K562 (cell line): ENCODE results near the gene DTX4. TPM values are rescaled to one million over a fixed set of nuclear protein-coding genes. Genes with fewer than 3 reads are reported as not detected.

Experiments
- EZH2 ChIP-seq: IDR thresholded peaks from 2 replicates; pipeline ENCODE4 v1.6.1; 2012; ENCODE audit warnings: low read depth, mild to moderate bottlenecking, inconsistent platforms, low read length, borderline replicate concordance
- L3MBTL2 ChIP-seq: fragments of 450-650 bp; IDR thresholded peaks from 2 replicates; pipeline ENCODE4 v1.6.1; 2016; ENCODE audit warnings: mild to moderate bottlenecking, moderate library complexity
- MAZ ChIP-seq, 2 experiments: fragments of 450-650 bp in 1 of 2; sonication (generic) in 1 of 2; formaldehyde crosslinking; IDR thresholded peaks in 1 of 2; conservative IDR thresholded peaks in 1 of 2; 2 replicates each; pipeline versions ENCODE4 v1.4.0 to v1.5.0; 2020; ENCODE audit warnings: mild to moderate bottlenecking in 1 of 2, missing genetic modification reagents in 1 of 2
- MTF1 ChIP-seq: fragments of 250-450 bp; sonication (Bioruptor Pico); IDR thresholded peaks from 2 replicates; pipeline ENCODE4 v1.9.0; 2021; ENCODE audit warnings: moderate library complexity, mild to moderate bottlenecking, inconsistent platforms, borderline replicate concordance
- PHF21A ChIP-seq: fragments of 450-650 bp; IDR thresholded peaks from 2 replicates; pipeline ENCODE4 v1.6.1; 2017; ENCODE audit warnings: low read depth, borderline replicate concordance
- PTRF ChIP-seq: fragments of 450-650 bp; IDR thresholded peaks from 2 replicates; pipeline ENCODE4 v1.6.1; 2016; ENCODE audit warnings: mild to moderate bottlenecking, missing genetic modification characterization, missing compliant biosample characterization
- SP1 ChIP-seq: sonication (generic); formaldehyde crosslinking; IDR thresholded peaks from 2 replicates; pipeline ENCODE4 v1.8.1; 2022; ENCODE audit warnings: mild to moderate bottlenecking, missing genetic modification reagents
- THRAP3 ChIP-seq: fragments of 450-650 bp; IDR thresholded peaks from 2 replicates; pipeline ENCODE4 v1.6.1; 2016; ENCODE audit warnings: mild to moderate bottlenecking, inconsistent platforms, borderline replicate concordance
- XRCC5 ChIP-seq: fragments of 200-400 bp; formaldehyde crosslinking; IDR thresholded peaks from 2 replicates; pipeline ENCODE4 v1.6.1; 2017; ENCODE audit warnings: low read depth, mild to moderate bottlenecking, low read length
- ZNF197 ChIP-seq: fragments of 200-800 bp; sonication (Bioruptor generic); IDR thresholded peaks from 2 replicates; pipeline ENCODE4 v1.6.1; 2016; ENCODE audit warnings: low read depth, missing genetic modification characterization, missing compliant biosample characterization
- ZNF232 ChIP-seq: sonication (generic); formaldehyde crosslinking; IDR thresholded peaks from 2 replicates; pipeline ENCODE4 v1.8.0; 2022; ENCODE audit warnings: mild to moderate bottlenecking, missing genetic modification reagents
- polyA plus RNA-seq, 8 experiments: library from polyadenylated mRNA; depleted of rRNA in 4 of 8; stranded (reverse) in 5 of 8; unstranded in 3 of 8; fragments of >200 nt; fragmentation: Nextera tagmentation in 2 of 8; fragmentation: Illumina TruSeq in 1 of 8; extraction: Ambion mirVana in 2 of 8; extraction: Trizol in 1 of 8; gene quantifications; 2 replicates each; pipeline versions ENCODE4 v1.2.1 to v1.2.3, GENCODE V29; 2011 to 2014; ENCODE audit warnings: inconsistent platforms in 1 of 8, missing spikeins in 1 of 8
- total RNA-seq, 7 experiments: library from RNA; depleted of rRNA in 6 of 7; stranded (reverse); fragments of >200 nt in 6 of 7; fragmentation: Illumina TruSeq in 2 of 7; extraction: Trizol in 2 of 7; gene quantifications; 2 replicates each; pipeline versions ENCODE4 v1.2.1 to v1.2.3, GENCODE V29; 2011 to 2021; ENCODE audit warnings: low replicate concordance in 1 of 7
- TF ChIP-seq, protein P1 (sequence below), 2 experiments: fragments of 250-450 bp in 1 of 2; fragments of 450-650 bp in 1 of 2; sonication (Bioruptor Pico) in 1 of 2; IDR thresholded peaks; 2 replicates each; pipeline versions ENCODE4 v1.6.1 to v1.8.0; 2016 to 2021; ENCODE audit warnings: mild to moderate bottlenecking in 2 of 2, moderate library complexity in 2 of 2, missing compliant biosample characterization in 1 of 2, missing genetic modification characterization in 1 of 2
- TF ChIP-seq, protein P2 (sequence below): sonication (generic); formaldehyde crosslinking; IDR thresholded peaks from 2 replicates; pipeline ENCODE4 v1.8.0; 2023; ENCODE audit warnings: missing genetic modification reagents, mild to moderate bottlenecking, borderline replicate concordance
- TF ChIP-seq, protein P3 (sequence below): sonication (generic); formaldehyde crosslinking; IDR thresholded peaks from 2 replicates; pipeline ENCODE4 v1.8.1; 2022; ENCODE audit warnings: missing genetic modification reagents
- TF ChIP-seq, protein P4 (sequence below), 3 experiments: IDR thresholded peaks in 2 of 3; conservative IDR thresholded peaks in 1 of 3; 2 replicates each; pipeline ENCODE4 v1.5.1; 2011 to 2012; ENCODE audit warnings: low read length in 3 of 3, mild to moderate bottlenecking in 3 of 3, control low read depth in 2 of 3, improper control_type of control experiment in 1 of 3, inconsistent platforms in 1 of 3, low read depth in 1 of 3, mixed read lengths in 1 of 3, moderate library complexity in 1 of 3; ENCODE audit not compliant: insufficient read depth in 2 of 3

The DTX4 gene
- total and polyA plus RNA-seq, 9 of the 15 experiments (the other 6 are each of a cell fraction or from before 2014, with no cell fraction given): 0.03 to 0.47 (median 0.04) TPM; not detected in 4

DNA sequence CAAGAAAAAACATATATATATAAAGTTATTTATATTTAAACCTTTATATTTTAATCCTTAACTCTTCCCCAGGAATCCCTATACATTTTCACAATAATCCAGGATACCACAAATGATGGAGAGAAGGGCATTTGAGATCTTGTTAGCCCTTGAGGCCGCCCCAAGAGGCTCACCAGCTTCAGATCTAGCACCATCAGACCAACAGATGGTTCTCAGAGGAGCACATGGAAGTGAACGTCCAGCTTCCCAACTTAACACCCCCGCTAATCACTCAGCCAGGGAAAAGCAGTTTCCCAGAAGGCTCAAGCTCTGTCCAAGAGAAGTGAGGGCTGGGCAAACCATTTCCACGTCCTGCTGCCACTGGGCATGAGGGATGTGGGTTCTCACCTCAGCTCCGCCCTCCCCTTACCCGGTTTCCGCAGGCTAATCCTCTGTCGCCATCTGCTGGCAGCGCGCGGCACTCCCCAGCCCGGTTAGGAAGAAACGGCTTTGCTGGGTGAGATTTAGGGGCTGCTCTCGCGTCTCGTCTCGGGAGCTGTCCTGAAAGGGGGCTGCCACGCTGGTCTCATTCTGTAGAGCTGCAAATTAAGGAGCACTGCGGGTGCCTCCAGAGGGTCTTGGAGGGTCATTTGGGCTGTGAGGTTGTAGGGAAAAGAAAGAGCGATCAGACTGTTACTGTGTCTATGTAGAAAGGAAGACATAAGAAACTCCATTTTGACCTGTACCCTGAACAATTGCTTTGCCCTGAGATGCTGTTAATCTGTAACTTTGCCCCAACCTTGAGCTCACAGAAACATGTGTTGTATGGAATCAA, 36.1 kb upstream of the DTX4 start (continued):
- TF ChIP-seq, protein P1, sequence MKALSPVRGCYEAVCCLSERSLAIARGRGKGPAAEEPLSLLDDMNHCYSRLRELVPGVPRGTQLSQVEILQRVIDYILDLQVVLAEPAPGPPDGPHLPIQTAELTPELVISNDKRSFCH (CRISPR knock-in tag; IDR thresholded peaks at IDR 0.05): no peak
- TF ChIP-seq, protein P1 (tag; IDR thresholded peaks at IDR 0.05): peak; percentile 75; the same call in 1 of the 2 replicates
- TF ChIP-seq SP1 (CRISPR knock-in tag) (peak; percentile 42; the same call in 1 of the 2 replicates), L3MBTL2 (peak; percentile 30; the same call in 1 of the 2 replicates), ZNF197 (CRISPR knock-in tag) (0 out of 2 replicates have a peak, but pooled peaks have one; percentile 44), EZH2 (no peak), THRAP3 (no peak), XRCC5 (0 out of 2 replicates have a peak, but pooled peaks have one; percentile 63), MTF1 (no peak), MAZ (CRISPR knock-in tag; conservative IDR thresholded peaks at IDR 0.05 in 1 of 2, IDR thresholded peaks at IDR 0.05 in 1 of 2) (peak; percentile 29 to 90; a peak in 3 of 4 replicates), ZNF232 (no peak), PHF21A (no peak), PTRF (tag) (no peak; the same call in 1 of the 2 replicates)
- TF ChIP-seq, protein P2, sequence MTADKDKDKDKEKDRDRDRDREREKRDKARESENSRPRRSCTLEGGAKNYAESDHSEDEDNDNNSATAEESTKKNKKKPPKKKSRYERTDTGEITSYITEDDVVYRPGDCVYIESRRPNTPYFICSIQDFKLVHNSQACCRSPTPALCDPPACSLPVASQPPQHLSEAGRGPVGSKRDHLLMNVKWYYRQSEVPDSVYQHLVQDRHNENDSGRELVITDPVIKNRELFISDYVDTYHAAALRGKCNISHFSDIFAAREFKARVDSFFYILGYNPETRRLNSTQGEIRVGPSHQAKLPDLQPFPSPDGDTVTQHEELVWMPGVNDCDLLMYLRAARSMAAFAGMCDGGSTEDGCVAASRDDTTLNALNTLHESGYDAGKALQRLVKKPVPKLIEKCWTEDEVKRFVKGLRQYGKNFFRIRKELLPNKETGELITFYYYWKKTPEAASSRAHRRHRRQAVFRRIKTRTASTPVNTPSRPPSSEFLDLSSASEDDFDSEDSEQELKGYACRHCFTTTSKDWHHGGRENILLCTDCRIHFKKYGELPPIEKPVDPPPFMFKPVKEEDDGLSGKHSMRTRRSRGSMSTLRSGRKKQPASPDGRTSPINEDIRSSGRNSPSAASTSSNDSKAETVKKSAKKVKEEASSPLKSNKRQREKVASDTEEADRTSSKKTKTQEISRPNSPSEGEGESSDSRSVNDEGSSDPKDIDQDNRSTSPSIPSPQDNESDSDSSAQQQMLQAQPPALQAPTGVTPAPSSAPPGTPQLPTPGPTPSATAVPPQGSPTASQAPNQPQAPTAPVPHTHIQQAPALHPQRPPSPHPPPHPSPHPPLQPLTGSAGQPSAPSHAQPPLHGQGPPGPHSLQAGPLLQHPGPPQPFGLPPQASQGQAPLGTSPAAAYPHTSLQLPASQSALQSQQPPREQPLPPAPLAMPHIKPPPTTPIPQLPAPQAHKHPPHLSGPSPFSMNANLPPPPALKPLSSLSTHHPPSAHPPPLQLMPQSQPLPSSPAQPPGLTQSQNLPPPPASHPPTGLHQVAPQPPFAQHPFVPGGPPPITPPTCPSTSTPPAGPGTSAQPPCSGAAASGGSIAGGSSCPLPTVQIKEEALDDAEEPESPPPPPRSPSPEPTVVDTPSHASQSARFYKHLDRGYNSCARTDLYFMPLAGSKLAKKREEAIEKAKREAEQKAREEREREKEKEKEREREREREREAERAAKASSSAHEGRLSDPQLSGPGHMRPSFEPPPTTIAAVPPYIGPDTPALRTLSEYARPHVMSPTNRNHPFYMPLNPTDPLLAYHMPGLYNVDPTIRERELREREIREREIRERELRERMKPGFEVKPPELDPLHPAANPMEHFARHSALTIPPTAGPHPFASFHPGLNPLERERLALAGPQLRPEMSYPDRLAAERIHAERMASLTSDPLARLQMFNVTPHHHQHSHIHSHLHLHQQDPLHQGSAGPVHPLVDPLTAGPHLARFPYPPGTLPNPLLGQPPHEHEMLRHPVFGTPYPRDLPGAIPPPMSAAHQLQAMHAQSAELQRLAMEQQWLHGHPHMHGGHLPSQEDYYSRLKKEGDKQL (CRISPR knock-in tag): no peak
- TF ChIP-seq, protein P3, sequence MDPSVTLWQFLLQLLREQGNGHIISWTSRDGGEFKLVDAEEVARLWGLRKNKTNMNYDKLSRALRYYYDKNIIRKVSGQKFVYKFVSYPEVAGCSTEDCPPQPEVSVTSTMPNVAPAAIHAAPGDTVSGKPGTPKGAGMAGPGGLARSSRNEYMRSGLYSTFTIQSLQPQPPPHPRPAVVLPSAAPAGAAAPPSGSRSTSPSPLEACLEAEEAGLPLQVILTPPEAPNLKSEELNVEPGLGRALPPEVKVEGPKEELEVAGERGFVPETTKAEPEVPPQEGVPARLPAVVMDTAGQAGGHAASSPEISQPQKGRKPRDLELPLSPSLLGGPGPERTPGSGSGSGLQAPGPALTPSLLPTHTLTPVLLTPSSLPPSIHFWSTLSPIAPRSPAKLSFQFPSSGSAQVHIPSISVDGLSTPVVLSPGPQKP (CRISPR knock-in tag): no peak
- TF ChIP-seq, protein P4, sequence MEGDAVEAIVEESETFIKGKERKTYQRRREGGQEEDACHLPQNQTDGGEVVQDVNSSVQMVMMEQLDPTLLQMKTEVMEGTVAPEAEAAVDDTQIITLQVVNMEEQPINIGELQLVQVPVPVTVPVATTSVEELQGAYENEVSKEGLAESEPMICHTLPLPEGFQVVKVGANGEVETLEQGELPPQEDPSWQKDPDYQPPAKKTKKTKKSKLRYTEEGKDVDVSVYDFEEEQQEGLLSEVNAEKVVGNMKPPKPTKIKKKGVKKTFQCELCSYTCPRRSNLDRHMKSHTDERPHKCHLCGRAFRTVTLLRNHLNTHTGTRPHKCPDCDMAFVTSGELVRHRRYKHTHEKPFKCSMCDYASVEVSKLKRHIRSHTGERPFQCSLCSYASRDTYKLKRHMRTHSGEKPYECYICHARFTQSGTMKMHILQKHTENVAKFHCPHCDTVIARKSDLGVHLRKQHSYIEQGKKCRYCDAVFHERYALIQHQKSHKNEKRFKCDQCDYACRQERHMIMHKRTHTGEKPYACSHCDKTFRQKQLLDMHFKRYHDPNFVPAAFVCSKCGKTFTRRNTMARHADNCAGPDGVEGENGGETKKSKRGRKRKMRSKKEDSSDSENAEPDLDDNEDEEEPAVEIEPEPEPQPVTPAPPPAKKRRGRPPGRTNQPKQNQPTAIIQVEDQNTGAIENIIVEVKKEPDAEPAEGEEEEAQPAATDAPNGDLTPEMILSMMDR (IDR thresholded peaks at IDR 0.05 in 2 of 3, conservative IDR thresholded peaks at IDR 0.05 in 1 of 3; ENCODE audit: insufficient read depth in 2 of 3, low read depth in 1 of 3, low read length in 3 of 3): peak; percentile 93 to 97 (median 93)
